HG03196 (cell line): ENCODE results near the gene VSIG10L.

Experiments
- ATAC-seq: cut with Tn5 transposase; IDR thresholded peaks from one replicate; pipeline ENCODE4 v1.9.1; 2021; ENCODE audit not compliant: unreplicated experiment

The VSIG10L gene

GRCh38 chr19:51339313-51339686, 2.6 kb downstream of the VSIG10L start:
- no peak for ATAC-seq

DNA sequence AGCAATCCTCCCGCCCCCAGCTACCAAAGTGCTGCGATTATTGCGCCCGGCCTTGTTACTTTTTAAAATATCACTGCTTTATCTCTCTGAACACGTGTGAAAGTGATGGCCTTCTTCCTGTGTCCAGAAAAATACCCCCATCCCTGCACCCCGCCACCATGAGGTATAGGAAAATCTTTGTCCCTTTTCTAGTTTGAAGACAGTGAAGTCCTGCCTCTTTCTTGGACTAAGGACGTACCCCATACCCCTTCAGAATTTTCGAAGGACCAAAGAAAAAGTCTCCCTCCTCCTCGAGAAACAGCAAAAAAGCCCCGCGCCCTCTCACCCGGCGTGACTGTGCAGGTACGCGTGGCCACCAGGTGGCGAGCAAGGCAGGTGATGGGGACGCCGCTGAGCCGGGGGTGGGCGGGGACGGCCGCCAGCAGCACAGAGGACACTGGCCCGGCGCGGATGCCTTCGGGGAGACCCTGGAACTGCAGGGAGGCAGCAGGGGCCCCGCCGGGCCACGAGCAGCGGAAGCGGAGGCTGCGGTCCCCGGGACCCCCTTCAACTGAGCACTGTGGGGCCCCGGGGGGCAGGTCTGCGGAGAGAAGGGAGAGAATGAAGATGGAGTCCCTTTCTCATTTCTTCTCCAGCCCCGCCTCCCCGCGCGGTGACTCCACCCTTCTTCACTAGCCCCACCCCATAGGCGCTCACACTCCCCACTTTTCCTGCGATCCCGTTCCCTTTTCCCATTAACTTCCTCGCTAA, 3.2 kb downstream of the VSIG10L start:
- ATAC-seq = peak; percentile 64

GRCh38 chr19:51337861-51338562, 3.9 kb downstream of the VSIG10L start:
- ATAC-seq = no peak

GRCh38 chr19:51337141-51337860, 4.6 kb downstream of the VSIG10L start:
- ATAC-seq = no peak

DNA sequence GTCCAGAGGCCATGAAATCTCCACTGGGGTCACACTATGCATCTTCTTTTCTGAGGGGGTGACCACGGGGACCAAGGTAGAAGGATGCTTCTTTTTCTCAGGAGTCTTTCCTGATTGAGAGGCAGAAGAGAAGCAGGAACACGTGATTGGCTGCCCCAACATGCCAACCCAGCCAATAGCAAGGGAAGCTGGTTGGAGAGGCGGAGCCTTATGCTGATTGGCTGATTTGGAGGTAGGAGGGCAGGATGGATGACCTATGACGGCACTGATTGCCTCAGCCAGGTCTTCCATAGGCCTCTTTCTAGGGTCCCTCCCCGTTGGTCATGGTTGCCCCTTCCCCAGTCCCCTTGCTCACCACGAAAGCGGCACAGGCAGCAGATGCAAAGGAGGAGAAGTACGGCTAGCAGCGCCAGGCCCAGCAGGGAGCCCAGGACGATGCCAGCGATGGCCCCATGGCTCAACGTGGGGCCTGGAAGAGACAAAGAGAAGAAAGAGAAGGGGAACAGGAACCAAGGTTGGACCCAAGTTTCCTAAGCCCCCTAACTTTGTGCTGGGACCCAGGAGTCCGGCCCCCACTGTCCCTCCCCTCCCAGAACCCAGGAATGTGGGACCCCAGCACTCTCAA, 8.0 kb downstream of the VSIG10L start:
- no peak for ATAC-seq

GRCh38 chr19:51331716-51332115, 10.2 kb downstream of the VSIG10L start:
- ATAC-seq = no peak

DNA sequence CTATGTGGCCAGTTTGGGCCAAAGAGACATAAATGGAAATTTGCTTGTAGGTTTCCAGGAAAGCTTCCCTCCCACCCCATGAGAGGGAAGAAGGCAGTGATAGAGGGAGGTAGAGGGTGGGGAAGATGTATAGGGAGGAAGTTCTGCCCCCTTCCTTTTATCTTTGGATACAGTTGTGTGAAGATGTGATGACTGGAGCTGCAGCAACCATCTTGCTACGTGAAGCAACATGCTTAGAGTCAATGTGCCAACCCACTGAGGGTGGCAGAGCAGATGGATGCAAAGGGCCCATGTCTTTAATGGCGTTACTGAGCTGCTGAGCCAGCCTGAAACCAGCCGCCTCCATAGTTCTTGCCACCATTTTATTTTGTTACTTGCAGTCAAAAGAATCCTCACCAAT, 10.7 kb downstream of the VSIG10L start:
- no peak for ATAC-seq

DNA sequence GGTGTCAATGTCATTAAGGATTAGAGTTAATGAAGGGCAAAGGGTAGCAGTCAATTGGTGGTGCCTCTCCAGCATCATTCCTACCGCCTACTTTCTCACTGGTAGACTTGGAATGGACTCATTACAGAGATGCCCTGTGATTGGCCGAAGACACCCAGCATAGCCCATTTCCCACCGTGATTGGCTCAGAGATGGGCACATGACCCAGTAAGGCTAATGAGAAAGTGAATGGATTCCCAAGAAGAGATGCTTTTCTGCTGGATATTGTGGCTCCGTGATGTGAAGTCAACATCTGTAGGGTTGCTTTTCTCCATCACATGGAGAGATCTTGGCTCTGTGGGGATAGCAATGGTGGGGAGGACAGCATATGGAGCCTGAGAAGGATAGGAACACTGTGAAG, 11.6 kb downstream of the VSIG10L start:
- no peak for ATAC-seq

DNA sequence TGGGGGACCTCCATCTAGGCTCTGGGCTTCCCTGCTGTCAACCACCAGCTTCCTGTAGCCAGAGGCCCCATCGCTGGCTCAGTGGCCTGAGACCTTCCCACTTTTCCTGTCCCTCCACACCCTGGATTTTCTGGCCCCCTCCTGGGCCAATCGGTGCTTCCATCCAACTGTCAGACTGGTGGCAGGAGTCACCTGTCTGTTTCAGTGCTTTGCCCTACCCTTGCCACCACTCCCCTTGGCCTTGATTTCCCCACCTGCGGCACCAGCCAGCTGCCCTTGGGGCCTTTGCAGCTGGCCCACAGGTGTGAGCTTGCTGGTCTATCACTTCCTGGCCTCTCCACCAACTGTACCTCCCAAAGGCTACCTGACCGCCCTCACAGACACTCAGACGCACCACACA, 12.5 kb downstream of the VSIG10L start:
- ATAC-seq = no peak

DNA sequence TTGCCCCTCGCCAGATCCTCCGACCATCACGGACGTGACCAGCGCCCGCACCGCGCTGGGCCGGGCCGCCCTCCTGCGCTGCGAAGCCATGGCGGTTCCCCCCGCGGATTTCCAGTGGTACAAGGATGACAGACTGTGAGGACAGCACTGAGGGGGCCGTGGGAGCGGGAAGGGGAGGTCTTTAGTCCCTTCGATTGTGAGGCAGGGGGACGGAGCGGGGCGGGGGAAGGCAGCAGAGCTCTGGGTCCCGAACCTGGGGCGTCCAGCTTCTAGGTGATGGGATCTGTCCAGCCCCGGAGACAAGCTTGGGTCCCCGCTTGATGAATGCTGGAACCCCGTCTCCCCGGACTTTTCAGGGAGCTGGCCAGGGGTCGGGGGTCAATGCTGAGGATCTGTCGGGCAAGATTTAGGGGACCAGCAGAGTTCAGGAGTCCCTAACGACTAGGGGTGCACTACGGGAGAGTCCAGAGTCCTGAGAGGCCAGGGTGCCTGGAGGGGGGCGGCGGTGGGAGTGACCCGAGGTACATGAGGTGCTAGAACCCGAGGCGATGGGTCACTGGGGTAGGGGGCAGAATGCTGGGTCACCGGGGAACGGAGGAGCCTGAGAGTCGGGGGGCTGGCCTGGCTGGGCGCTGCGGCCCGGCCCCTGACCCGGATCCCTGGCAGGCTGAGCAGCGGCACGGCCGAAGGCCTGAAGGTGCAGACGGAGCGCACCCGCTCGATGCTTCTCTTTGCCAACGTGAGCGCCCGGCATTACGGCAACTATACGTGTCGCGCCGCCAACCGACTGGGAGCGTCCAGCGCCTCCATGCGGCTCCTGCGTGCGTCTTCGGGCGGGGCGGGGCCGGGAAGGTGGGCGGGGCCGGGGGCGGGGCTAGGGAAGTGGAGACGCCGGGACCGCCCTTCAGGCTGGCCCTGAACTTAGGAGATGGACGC, 14.6 kb downstream of the VSIG10L start:
- ATAC-seq = no peak

GRCh38 chr19:51326216-51327065, 15.5 kb downstream of the VSIG10L start:
- ATAC-seq = no peak

GRCh38 chr19:51325161-51325976, 16.6 kb downstream of the VSIG10L start:
- no peak for ATAC-seq

- no peak for ATAC-seq
Observed at GRCh38 chr19:51324167-51324481, 17.8 kb downstream of the VSIG10L start.

- no peak for ATAC-seq
Observed at GRCh38 chr19:51323481-51324166, 18.3 kb downstream of the VSIG10L start.

GRCh38 chr19:51321799-51322198, 20.1 kb downstream of the VSIG10L start:
- no peak for ATAC-seq

DNA sequence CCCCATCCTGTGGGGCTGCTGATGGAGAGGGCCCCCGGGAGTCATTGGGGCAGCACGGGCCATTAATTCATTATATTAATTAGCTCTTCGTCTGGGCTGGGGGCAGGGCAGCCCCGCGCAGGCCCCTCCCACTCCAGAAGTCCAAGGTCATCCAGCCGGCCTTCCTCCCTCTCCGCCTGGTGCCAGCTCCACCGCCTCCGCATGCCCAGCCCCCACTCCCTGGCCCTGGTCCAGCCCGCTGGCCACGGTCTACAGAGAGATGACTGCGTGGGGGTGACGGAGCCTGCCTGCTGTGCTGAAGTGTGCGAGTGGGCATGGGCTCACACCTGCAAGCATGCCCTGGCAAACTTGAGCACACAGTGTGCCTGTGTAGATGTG, 21.7 kb downstream of the VSIG10L start:
- no peak for ATAC-seq

GRCh38 chr19:51319649-51320279, 22.2 kb downstream of the VSIG10L start:
- no peak for ATAC-seq
